Effector memory CD8-positive, alpha-beta T cell (primary cell): Measurements from ENCODE around the gene MRPL27.

Experiments
- ATAC-seq: fragments of 150-1000 bp; cut with Tn5 transposase; replicated peaks from 2 replicates; pipeline ENCODE4 v1.10.0; 2021; ENCODE audit warnings: mild to moderate bottlenecking, moderate library complexity
- DNase-seq, 3 experiments: peaks; one replicate each; pipeline ENCODE4 v3.0.0; 2021
- H3K27ac Mint-ChIP-seq, 2 donors: one replicate each; pipeline ENCODE4 v1.8.0; 2022; ENCODE audit warnings: mild to moderate bottlenecking in 2 of 2, mixed read lengths in 2 of 2, moderate library complexity in 2 of 2
- H3K27me3 Mint-ChIP-seq, 2 donors: one replicate each; pipeline ENCODE4 v1.8.0; 2022; ENCODE audit warnings: mixed read lengths in 2 of 2
- H3K36me3 Mint-ChIP-seq: one replicate; pipeline ENCODE4 v1.8.0; 2022; ENCODE audit warnings: mild to moderate bottlenecking, moderate library complexity, mixed read lengths; ENCODE audit not compliant: insufficient read depth
- H3K4me1 Mint-ChIP-seq, 2 donors: one replicate each; pipeline ENCODE4 v1.8.0; 2022; ENCODE audit warnings: low read depth in 2 of 2, mixed read lengths in 2 of 2
- H3K4me3 Mint-ChIP-seq, 2 donors: one replicate each; pipeline ENCODE4 v1.8.0; 2022; ENCODE audit warnings: mild to moderate bottlenecking in 2 of 2, mixed read lengths in 2 of 2, moderate library complexity in 2 of 2
- H3K9me3 Mint-ChIP-seq, 2 donors: one replicate each; pipeline ENCODE4 v1.8.0; 2022; ENCODE audit warnings: mixed read lengths in 2 of 2

MRPL27 gene

DNA sequence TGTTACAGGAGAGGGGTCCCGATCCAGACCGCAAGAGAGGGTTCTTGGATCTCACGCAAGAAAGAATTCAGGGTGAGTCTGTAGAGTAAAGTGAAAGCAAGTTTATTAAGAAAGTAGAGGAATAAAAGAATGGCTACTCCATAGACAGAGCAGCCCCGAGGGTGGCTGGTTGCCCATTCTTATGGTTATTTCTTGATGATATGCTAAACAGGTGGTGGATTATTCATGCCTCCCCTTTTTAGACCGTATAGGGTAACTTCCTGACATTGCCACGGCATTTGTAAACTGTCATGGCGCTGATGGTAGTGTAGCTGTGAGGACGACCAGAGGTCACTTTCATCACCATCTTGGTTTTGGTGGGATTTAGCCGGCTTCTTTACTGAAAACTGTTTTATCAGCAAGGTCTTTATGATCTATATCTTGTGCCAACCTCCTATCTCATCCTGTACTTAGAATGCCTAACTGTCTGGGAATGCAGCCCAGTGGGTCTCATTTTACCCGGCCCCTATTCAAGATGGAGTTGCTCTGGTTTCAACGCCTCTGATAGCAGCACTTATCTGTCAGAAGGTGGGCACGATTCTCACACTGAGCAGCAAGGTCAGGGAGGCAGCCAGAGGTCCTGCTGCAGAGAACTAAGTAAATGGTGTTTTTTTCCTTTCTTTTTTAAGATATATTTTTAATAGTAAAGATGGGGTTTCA, 53.5 kb downstream of the MRPL27 start:
- ATAC-seq = no peak
- Mint-ChIP-seq H3K4me3 (no peak overlapping the region), H3K36me3 (no peaks in the 10 kb centered on the region), H3K27ac (no peak overlapping the region), H3K27me3 (peaks cover 3 to 5% of the 10 kb centered on the region in 2 donors), H3K4me1 (no peaks in the 10 kb centered on the region), H3K9me3 (no peaks in the 10 kb centered on the region)
- no peak for DNase-seq

DNA sequence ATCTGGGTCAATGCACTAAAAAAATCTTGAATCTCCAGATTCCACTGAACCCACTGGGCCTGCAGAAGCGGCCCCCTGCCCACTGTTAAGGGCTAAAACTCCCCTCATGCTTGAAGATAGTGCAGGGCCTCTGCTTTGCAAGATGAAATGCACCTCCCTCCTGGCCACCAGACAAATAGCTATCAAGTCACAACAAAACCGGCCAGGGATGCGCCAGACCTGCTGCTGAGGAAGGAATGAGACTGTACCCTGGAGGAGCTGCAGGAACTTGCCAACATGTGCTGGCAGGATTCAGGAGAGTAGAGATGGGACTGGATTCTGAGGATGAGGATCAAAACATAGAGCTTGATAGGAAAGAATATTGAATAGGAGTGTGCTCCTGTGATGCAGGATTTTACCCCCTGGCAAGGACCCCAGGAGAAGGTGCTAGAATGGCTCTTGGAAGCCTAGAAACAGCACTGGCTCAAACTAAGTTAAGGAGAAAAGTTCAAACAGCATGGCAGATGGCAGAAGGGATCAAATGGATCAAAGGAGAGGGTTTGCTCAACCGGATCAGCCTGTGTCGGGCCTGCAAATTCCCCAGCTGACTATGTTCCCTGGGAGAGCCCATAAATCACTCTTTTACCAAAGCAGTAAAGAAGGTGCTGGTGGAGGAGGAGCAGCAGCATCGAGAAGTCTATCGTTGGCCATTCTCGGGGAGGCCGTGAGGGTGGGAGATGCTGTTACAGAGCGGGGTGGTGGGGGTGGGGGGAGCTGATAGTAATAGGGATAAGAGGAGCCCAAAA, 54.3 kb downstream of the MRPL27 start:
- ATAC-seq = no peak
- Mint-ChIP-seq H3K27ac (no peak overlapping the region), H3K4me1 (no peaks in the 10 kb centered on the region), H3K27me3 (peaks cover 9 to 10% of the 10 kb centered on the region in 2 donors), H3K9me3 (no peaks in the 10 kb centered on the region), H3K4me3 (no peak overlapping the region), H3K36me3 (no peaks in the 10 kb centered on the region)
- DNase-seq = no peak
